GM18526 (cell line): Measurements from ENCODE around the gene HSBP1L1.

ENCODE experiments used
- POLR2A ChIP-seq: IDR thresholded peaks from 3 replicates; pipeline ENCODE4 v1.6.1; 2011; ENCODE audit not compliant: insufficient read length; ENCODE audit errors: extremely low read depth

The HSBP1L1 gene

DNA sequence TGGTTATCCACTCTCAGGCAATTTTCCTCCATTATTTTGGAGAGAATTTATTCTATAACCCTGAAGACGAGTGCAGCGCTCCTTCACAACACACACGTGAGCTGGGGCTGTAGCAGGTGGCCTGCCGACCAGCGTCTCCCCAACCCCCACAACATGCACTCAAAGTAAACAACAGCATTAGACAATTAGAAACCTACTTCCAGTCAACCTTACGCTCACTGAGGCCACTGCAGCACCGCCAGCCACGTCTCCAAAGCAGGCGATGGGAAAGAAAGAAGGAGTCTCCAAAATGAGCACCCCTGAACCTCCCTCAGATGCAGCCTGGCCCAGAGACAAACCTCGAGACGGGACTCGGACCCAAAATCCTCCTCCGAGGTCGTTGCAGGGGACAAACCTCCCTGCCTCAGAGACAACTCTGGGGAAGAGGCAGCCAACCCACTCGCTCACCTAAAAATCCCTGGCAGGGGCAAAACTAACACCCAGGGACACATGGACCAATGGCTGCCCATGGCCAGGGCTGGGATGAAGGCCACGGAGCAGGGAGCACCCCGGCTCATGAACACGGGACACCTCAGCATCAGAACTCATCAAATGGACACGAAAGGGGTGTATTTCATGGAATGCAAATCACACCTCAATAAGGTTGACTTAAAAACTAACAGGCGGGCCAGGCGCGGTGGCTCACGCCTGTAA, 15.6 kb upstream of the HSBP1L1 start:
- no peak for TF ChIP-seq POLR2A

GRCh38 chr18:79949697-79950487, 14.6 kb upstream of the HSBP1L1 start:
- no peak for TF ChIP-seq POLR2A

DNA sequence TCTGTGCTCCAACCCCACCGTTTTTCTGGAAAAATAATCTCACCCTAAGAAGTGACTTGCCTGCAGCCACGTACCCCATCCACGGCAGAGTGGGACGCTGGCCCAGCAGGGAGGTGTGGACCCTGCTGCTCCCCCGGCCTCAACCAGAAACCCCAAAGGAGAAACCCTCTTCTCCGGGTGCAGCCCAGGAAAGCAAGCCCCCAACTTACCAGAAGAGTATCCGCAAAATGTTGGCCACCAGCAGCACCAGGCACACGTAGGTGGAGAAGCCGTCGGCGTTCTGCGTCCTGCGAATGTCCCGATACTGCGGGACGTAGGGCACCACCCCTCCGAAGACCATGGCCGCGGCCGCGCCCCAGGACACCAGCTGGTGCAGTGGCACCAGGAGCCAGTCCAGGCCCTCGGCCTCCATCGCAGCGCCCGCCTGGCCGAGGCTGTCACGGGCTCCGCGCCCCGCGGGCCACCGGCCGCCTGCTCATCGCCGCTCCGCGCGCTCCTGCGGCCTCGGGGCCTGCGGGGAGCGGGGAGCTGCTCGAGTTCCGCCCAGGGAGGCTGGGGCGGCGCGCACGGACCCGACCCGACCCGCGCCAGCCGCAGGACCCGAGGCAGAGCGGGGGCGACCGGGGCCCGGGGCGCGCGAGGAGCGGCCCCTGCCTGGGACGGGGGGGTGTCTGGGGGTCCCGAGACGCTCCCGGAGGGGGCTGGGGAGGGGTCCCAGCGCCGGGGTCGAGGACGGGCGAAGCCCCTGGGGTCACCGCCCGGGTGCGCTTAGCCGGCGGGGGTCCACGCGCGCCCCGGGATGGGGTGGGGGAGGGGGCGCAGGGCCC, 13.7 kb upstream of the HSBP1L1 start:
- no peak for TF ChIP-seq POLR2A

DNA sequence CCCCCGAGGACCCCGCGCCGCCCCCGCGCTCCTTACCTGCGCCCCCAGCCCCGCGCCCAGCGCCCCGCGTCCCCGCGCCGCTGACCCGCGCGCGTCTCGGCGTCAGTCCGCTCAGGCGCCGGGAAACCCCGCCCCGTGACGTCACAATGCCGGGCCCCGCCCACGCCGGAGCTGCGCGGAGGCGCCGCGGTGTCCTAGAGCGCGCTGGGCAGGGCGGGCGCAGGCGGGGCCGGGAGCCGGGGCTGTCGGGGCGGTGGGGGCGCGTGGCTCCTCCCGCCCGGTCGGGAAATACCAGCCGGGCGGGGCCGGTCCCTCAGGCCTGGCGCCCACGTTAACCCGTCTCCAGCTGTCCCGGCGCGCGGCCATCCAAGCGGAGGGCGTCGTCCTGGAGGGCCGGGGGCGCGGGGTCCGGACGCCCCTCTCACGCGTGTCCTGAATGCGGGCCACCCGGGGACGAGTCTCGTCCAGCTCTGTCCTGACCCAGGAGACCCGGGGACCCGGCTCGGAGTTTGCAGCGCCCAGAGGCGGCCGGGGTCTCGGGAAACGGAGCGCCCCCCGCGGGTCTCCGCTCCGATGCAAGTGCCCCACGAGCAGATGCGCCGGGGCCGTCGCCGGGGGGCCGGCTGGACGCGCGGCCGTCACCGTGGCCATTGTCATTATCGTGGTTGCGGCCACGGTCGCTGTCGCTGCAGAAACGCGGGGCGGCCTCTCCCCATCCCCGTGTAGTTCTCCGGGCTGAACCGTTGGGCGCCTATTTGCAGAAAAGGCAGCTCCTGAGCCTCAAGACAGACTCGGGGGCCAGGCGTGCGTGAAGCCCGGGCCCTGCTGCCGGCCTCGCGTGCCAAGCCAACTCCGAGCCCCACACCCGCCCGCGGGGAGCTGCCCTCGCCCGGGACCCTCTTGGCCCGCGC, 12.6 kb upstream of the HSBP1L1 start, which contains the start of gene SLC66A2:
TSS of gene SLC66A2 (minus strand) at position 109 of the 911 bp plus-strand sequence. CDS start 727 bp downstream, outside the sequence.
- TF ChIP-seq POLR2A, result peak; percentile 75

DNA sequence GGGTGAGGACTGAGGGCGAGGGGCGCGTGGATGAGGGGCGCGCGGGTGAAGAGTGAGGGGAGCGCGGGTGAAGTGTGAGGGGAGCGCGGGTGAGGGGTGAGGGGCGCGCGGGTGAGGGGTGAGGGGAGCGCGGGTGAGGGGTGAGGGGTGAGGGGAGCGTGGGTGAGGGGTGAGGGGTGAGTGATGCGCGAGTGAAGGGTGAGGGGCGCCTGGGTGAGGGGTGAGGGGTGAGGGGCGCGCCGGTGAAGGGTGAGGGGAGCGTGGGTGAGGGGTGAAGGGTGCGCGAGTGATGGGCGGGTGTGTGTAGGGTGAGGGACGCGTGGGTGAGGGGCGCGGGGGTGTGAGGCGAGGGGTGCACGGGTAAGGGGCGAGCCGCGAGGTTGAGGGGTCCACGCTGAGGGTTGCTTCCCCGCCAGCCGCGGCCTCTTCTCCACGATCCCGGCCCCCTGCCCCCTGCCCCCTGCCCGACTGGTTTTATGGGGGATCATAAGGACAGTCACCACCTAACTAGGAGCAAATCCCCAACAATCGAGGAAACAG, 11.9 kb upstream of the HSBP1L1 start:
- no peak for TF ChIP-seq POLR2A

DNA sequence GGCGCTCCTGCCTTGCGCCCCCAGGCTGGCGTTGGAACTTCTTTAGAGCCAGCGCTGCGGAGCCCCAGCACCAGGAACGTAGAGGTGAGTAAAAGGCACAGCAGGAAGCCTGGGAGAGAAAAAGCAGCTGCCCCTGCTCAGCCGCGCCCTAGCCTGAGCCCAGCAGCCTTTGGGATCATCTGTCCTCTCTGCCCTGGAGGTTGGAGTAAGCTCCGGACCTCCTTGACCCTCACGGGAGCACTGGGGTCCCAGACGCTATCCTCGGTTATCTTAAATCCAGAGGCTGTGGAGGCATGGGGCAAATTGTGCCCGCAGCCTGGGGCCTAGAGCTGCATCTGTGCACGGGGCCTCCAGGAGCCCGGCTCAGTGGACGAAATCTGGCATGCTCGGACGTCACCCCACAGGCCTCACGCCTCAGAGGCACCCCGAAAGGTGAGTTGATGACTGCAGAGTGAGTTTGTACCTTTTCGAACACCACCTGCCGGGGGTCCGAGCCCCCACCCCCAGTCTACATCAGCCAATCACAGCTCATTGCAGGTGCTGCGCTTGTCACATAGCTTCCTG, 11.4 kb upstream of the HSBP1L1 start:
- no peak for TF ChIP-seq POLR2A

GRCh38 chr18:79953971-79954651, 10.3 kb upstream of the HSBP1L1 start:
- TF ChIP-seq POLR2A, result no peak

- no peak for TF ChIP-seq POLR2A
These were observed 9.7 kb upstream of the HSBP1L1 start for GRCh38 chr18:79954791-79955190.

- TF ChIP-seq POLR2A, result no peak
These were observed 9.0 kb upstream of the HSBP1L1 start for GRCh38 chr18:79955302-79956075.

DNA sequence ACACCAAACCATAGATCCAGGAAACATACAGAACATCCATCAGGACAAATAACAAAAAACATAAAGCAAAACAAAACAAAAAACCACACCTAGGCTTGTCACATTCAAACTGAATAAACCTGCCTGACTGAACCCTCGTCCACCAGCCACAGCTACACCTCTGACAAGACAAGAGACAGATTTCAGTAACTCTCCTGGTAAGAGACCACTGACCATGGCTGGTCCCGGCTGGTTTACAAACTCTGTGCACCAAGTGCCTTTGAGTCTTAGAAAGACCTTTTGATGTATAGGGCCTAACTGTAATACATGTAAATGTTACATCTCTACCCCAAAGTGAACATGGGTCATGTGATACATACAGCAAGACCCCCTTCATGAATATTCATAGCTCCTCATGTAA, 8.2 kb upstream of the HSBP1L1 start:
- TF ChIP-seq POLR2A, result no peak

DNA sequence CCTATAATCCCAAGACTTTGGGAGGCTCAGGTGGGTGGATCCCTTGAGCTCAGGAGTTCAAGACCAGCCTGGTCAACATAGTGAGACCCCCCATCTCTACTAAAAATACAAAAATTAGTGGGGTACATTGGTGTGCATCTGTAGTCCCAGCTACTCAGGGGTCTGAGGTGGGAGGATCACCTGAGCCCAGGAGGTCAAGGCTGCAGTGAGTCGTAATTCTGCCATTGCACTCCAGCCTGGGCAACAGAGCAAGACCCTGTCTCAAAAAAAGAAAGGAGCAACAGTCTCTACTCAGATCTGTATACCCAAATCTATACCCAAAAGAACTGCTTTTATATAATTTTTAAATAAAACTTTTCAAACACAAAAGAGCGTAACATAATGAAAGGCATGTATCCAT, 5.5 kb upstream of the HSBP1L1 start:
- TF ChIP-seq POLR2A, result no peak

- TF ChIP-seq POLR2A, result no peak
These were observed 3.4 kb upstream of the HSBP1L1 start for GRCh38 chr18:79960921-79961526.
